A673 (cell line): ENCODE results near the gene SENP5. TPM values are rescaled to one million over a fixed set of nuclear protein-coding genes. Genes with fewer than 3 reads are reported as not detected.

Experiments used
- BruUV-seq: library from RNA; stranded (reverse); fragments of 400-500 nt; replicated peaks from 2 replicates; lab custom pipeline; 2021; lab: Mats Ljungman, UMichigan
- CTCF ChIA-PET: fragments of 300-600 bp; sonication (Branson Sonifier 250); formaldehyde crosslinking; loops from one replicate; lab custom pipeline; 2022; ENCODE audit warnings: antibody characterized with exemption; lab: Charles Lee
- POLR2A ChIA-PET: fragments of 300-600 bp; sonication (Branson Sonifier 250); formaldehyde crosslinking; loops from one replicate; lab custom pipeline; 2022; ENCODE audit warnings: antibody characterized with exemption; ENCODE audit not compliant: low non-redundant PET; lab: Charles Lee
- DNase-seq: peaks from one replicate; pipeline ENCODE4 v3.0.0-alpha.2; 2015; ENCODE audit warnings: low spot score
- H3K27ac ChIP-seq: fragments of 200-600 bp; sonication (generic); 2 replicates; pipeline ENCODE4 v1.5.1; 2016; ENCODE audit warnings: mixed run types, low read depth, mild to moderate bottlenecking, mixed read lengths, antibody characterized with exemption, low read length; ENCODE audit not compliant: poor library complexity, severe bottlenecking
- H3K27me3 ChIP-seq: fragments of 200-600 bp; sonication (generic); replicated peaks from 2 replicates; pipeline ENCODE4 v1.6.1; 2017; ENCODE audit warnings: mixed run types, low read depth, mild to moderate bottlenecking, mixed read lengths, antibody characterized with exemption, low read length; ENCODE audit not compliant: insufficient read depth, poor library complexity
- H3K36me3 ChIP-seq: fragments of 200-600 bp; sonication (generic); 2 replicates; pipeline ENCODE4 v1.6.1; 2016; ENCODE audit warnings: mixed run types, mild to moderate bottlenecking, mixed read lengths, antibody characterized with exemption, low read length; ENCODE audit not compliant: insufficient read depth, poor library complexity, severe bottlenecking
- H3K4me1 ChIP-seq: fragments of 200-600 bp; sonication (generic); 2 replicates; pipeline ENCODE4 v1.6.1; 2017; ENCODE audit warnings: mixed run types, mild to moderate bottlenecking, mixed read lengths, antibody characterized with exemption, low read length; ENCODE audit not compliant: insufficient read depth, poor library complexity, severe bottlenecking
- H3K4me3 ChIP-seq: fragments of 200-600 bp; sonication (generic); 2 replicates; pipeline ENCODE4 v1.5.1; 2016; ENCODE audit warnings: low read depth, mixed run types, mild to moderate bottlenecking, mixed read lengths, low read length; ENCODE audit not compliant: poor library complexity, severe bottlenecking
- H3K9me3 ChIP-seq: fragments of 200-600 bp; sonication (generic); 2 replicates; pipeline ENCODE4 v1.6.1; 2016; ENCODE audit warnings: mixed run types, low read depth, mild to moderate bottlenecking, mixed read lengths, antibody characterized with exemption, low read length; ENCODE audit not compliant: poor library complexity, severe bottlenecking
- EZH2 ChIP-seq: fragments of 200-600 bp; sonication (generic); IDR thresholded peaks from 2 replicates; pipeline ENCODE4 v1.6.1; 2017; ENCODE audit warnings: borderline replicate concordance, low read depth, mild to moderate bottlenecking, mixed read lengths, antibody characterized with exemption, low read length; ENCODE audit not compliant: poor library complexity, severe bottlenecking
- intact Hi-C: fragments of 100-400 bp; cut with micrococcal nuclease; formaldehyde crosslinking; loops from one replicate; pipeline ENCODE4 v1.10.0; 2022; ENCODE audit not compliant: unreplicated experiment
- total RNA-seq: library from RNA; stranded (reverse); gene quantifications from 2 replicates; pipeline ENCODE4 v1.2.3, GENCODE V29; 2021
- TF ChIP-seq, protein P1 (sequence below): fragments of 300-800, 200-600 bp; sonication (generic); conservative IDR thresholded peaks from 2 replicates; pipeline ENCODE4 v1.5.1; 2017; ENCODE audit warnings: low read depth, mild to moderate bottlenecking, antibody characterized with exemption, low read length, moderate library complexity, mixed read lengths

Gene SENP5
- total RNA-seq, 1 experiment from 2014 or later = 42.2 TPM

- Histone ChIP-seq H3K9me3 (no peaks in the 10 kb centered on the region), H3K4me3 (no peak overlapping the region), H3K27ac (no peak overlapping the region), H3K27me3 (no peaks in the 10 kb centered on the region), H3K4me1 (no peaks in the 10 kb centered on the region), H3K36me3 (no peaks in the 10 kb centered on the region)
- no peak for DNase-seq
- ChIA-PET CTCF (no interaction called here), POLR2A (no interaction called here)
- TF ChIP-seq, protein P1, sequence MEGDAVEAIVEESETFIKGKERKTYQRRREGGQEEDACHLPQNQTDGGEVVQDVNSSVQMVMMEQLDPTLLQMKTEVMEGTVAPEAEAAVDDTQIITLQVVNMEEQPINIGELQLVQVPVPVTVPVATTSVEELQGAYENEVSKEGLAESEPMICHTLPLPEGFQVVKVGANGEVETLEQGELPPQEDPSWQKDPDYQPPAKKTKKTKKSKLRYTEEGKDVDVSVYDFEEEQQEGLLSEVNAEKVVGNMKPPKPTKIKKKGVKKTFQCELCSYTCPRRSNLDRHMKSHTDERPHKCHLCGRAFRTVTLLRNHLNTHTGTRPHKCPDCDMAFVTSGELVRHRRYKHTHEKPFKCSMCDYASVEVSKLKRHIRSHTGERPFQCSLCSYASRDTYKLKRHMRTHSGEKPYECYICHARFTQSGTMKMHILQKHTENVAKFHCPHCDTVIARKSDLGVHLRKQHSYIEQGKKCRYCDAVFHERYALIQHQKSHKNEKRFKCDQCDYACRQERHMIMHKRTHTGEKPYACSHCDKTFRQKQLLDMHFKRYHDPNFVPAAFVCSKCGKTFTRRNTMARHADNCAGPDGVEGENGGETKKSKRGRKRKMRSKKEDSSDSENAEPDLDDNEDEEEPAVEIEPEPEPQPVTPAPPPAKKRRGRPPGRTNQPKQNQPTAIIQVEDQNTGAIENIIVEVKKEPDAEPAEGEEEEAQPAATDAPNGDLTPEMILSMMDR = no peak
- no peak for TF ChIP-seq EZH2
- intact Hi-C loops = loop anchor here (10.0 kb wide), 1 partner anchor 429 kb away; no protein-coding TSS in a partner anchor
- BruUV-seq = no TSS peak
These were observed 95.9 kb downstream of the SENP5 start for GRCh38 chr3:196963631-196963953.

- Histone ChIP-seq H3K27ac (no peak overlapping the region), H3K9me3 (no peaks in the 10 kb centered on the region), H3K4me1 (no peaks in the 10 kb centered on the region), H3K27me3 (no peaks in the 10 kb centered on the region), H3K4me3 (no peak overlapping the region), H3K36me3 (no peaks in the 10 kb centered on the region)
- TF ChIP-seq, protein P1 = no peak
- TF ChIP-seq EZH2 = no peak
- ChIA-PET POLR2A (no interaction called here), CTCF (no interaction called here)
- no TSS peak for BruUV-seq
- intact Hi-C loops = loop anchor here (10.0 kb wide), 1 partner anchor 430 kb away; no protein-coding TSS in a partner anchor
- no peak for DNase-seq
These were observed 97.5 kb downstream of the SENP5 start for GRCh38 chr3:196965112-196965803.

GRCh38 chr3:196965804-196966173 is 98.1 kb downstream of the SENP5 start:
- intact Hi-C loops = loop anchor here (10.0 kb wide), 1 partner anchor 431 kb away; no protein-coding TSS in a partner anchor
- H3K4me3 ChIP-seq = no peak overlapping the region
- no peak overlapping the region for H3K27ac ChIP-seq
- ChIA-PET CTCF (no interaction called here), POLR2A (no interaction called here)
- BruUV-seq = no TSS peak
- no peaks in the 10 kb centered on the region for H3K9me3 ChIP-seq
- no peak for TF ChIP-seq EZH2
- TF ChIP-seq, protein P1 = no peak
- H3K36me3 ChIP-seq = no peaks in the 10 kb centered on the region
- no peaks in the 10 kb centered on the region for H3K27me3 ChIP-seq
- no peaks in the 10 kb centered on the region for H3K4me1 ChIP-seq
- no peak for DNase-seq
